ENCODE results near the gene USP47.

Gene USP47, protein sequence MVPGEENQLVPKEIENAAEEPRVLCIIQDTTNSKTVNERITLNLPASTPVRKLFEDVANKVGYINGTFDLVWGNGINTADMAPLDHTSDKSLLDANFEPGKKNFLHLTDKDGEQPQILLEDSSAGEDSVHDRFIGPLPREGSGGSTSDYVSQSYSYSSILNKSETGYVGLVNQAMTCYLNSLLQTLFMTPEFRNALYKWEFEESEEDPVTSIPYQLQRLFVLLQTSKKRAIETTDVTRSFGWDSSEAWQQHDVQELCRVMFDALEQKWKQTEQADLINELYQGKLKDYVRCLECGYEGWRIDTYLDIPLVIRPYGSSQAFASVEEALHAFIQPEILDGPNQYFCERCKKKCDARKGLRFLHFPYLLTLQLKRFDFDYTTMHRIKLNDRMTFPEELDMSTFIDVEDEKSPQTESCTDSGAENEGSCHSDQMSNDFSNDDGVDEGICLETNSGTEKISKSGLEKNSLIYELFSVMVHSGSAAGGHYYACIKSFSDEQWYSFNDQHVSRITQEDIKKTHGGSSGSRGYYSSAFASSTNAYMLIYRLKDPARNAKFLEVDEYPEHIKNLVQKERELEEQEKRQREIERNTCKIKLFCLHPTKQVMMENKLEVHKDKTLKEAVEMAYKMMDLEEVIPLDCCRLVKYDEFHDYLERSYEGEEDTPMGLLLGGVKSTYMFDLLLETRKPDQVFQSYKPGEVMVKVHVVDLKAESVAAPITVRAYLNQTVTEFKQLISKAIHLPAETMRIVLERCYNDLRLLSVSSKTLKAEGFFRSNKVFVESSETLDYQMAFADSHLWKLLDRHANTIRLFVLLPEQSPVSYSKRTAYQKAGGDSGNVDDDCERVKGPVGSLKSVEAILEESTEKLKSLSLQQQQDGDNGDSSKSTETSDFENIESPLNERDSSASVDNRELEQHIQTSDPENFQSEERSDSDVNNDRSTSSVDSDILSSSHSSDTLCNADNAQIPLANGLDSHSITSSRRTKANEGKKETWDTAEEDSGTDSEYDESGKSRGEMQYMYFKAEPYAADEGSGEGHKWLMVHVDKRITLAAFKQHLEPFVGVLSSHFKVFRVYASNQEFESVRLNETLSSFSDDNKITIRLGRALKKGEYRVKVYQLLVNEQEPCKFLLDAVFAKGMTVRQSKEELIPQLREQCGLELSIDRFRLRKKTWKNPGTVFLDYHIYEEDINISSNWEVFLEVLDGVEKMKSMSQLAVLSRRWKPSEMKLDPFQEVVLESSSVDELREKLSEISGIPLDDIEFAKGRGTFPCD (N-terminal part only)
- total RNA-seq, result 43.7 to 134 (median 80.9) reads per million in 17 experiments

DNA sequence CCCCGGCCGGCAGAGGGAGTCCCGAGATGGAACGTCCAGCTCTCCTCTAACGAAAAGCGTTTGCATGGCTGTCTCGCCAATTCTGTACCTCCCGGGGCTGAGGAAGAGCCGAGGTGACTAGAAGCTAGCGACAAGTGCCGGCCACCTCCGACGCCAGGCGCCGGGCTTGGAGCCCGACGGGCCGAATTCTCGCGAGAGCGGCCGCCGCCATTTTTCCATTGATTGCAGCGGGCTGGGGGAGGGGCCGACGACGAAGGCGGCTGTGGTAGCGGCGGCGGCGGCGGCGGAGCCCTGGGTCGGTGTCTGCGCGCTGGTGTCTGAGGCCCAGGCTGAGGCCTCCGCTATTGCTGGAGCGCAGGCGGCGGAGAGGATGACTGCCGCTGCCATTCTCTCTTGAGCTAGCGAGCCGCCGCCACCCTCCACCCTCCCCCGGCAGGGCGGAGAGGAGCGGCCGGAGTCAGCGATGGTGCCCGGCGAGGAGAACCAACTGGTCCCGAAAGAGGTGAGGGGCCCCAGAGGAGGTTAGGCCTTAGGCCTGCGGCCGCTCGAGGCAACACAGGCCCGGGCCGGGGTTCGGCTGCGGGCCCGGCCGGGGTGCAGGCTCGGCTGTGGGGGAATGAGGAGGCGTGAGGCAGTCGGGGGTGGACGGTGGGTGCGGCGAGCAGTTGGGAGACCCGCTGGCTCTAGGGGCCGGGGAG, at the start of gene USP47:
Gene USP47, plus strand, starts transcription at position 250 of the 698 bp plus-strand sequence. Its CDS starts 214 bp downstream, at position 464.
- peak; percentile 91 to 96 (median 94) for DNase-seq

DNA sequence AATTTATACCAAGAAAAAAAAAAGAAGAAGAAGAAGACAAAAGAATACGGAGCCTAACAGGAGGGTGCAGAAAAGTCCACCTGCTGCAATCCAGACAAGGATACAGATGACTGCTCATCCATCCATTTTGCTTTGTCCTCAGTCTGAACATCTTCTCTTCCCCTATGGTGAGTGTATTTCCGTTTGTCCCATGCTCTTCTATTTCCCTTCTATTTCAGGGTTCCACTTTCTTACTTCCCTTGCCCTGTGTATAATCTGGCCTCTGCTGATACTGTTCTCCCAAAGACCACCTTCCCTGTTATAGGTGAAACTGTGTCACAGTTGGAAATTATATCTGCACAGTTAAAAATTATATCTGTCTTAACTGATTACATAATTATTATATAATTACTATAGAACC, 48.7 kb upstream of the USP47 start:
- no peak for DNase-seq

DNA sequence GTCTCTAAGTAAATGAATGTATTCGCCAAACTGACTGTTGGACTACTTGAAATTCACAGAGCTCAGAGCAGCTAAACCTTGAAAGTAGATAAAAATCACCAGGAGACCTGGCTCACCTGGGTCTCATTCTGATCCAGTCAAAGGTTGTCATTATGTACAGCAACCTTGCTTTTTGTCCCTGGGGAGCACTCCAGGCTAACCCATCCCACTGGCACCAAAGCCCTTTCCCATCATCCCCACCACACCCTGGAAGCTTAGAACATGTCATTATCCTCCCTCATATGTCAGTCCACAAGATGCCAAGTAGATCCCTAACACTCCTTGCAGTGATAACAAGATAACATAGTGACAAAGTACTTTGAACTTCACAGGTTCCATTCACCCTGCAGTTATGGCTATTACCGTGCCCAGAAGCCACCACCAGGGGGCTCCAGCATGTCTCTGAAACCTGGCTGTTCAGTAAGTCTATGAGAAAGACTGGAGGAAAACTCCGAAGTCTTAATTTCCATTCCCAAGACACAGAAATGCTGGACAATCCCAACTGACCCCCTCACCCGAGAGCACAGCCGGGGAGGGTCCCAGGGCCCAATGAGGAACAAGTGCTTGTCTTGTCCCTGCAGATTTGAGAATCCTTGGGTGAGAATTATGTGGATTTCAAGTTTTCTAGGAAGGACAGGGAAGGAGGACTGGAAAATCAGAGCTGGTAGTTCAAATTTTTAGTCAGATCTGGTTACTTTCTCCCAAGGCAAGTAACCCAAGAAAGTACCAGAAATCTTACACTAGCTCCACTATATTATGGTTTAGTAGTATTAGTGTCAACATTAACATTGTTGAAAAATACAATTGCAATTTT, 43.0 kb upstream of the USP47 start:
- peak; percentile 78 to 92 (median 88) for DNase-seq

DNA sequence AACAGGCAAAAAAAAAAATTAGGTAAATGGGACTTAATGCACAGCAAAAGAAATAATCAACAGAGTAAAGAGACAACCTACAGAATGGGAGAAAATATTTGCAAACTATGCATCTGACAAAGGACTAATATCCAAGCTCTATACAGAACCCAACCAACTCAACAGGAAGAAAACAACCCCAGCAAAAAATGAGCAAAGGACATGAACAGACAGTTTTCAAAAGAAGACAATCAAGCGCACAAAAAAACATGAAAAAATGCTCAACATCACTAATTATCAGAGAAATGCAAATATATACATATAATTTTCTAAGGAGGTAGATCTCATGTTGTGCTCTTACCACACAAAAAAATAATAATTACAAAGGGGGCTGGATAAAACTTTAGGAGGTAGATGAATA, 36.5 kb upstream of the USP47 start:
- no peak for DNase-seq

DNA sequence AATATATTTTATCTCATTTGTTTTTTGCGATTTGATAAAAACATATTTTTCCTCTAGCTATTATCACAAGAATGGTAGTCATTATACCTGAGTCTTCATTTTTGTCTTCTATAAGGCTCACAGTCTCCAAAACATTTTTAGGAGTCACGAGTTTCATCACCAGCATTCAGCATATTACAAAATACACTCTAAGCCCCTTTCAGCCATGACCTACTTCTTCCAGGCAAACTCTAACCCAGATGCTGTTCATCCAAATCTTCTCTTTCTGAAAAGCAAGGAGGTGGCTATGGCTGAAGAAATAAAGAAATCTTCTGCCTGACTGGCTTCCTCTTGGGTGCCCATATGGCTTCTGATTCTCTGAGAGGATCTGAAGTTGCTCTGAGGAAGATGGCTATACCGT, 35.7 kb upstream of the USP47 start:
- no peak for DNase-seq

DNA sequence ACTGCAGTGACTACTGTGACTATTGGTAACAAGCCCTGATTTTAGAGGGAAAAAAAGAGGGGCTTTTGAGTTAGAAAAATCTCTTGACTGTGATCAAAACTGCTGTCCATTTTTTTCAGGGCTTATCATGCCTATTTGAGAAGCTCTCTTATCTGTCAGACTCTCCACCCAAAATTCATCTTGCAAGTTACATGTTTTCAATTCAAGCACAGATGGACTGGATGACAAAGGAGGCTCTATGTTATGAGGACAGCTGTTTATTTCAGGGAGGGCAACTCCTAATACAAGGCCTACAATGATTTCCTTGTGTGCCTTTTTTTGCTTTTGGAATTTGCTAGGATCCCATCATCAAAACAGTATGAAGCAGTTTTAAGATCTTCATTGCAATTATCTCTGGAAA, 35.2 kb upstream of the USP47 start:
- DNase-seq, result no peak

DNA sequence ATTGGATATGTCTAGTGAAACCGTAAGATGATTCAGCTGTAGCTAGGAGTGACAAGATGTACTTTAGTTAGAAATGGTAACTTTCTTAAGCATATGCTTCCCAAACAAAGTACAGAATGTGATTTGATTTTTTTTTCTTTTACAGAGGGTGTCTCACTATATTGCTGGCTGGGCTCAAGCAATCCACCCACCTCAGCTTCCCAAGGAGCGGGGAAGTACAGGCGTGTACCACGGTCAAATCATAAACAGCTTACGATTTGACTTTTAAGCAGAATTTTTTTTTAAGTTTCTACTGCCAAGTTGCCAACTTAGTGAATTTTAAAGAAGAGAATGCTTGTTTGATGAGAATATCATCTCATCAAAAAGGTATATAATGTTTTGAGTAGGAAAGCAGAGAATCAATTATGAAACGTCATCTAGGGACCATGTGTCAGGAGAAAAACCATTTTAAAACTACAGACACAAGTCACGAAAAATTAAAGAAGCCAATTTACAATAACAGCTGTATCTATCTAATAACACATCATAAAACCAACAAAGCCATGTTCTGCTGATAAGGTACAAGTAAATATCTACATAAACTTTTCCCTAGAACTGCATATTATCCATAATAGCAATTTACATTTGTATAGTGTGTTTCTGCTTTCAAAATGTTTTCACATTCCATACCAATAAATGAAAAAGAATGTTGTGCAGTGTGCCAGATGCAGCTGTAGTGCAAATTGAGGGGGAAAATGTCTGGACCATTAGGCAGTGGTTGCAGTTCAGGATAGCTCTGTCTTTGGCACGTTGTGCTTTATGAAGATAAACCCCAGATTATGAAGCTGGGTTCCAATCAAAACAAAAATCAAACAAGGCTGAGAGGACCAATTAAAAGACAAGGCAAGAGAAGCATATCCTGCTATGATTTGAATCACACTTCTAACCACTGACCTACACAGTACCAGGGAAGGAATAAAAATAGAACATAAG, 33.7 kb upstream of the USP47 start:
- DNase-seq, result no peak

DNA sequence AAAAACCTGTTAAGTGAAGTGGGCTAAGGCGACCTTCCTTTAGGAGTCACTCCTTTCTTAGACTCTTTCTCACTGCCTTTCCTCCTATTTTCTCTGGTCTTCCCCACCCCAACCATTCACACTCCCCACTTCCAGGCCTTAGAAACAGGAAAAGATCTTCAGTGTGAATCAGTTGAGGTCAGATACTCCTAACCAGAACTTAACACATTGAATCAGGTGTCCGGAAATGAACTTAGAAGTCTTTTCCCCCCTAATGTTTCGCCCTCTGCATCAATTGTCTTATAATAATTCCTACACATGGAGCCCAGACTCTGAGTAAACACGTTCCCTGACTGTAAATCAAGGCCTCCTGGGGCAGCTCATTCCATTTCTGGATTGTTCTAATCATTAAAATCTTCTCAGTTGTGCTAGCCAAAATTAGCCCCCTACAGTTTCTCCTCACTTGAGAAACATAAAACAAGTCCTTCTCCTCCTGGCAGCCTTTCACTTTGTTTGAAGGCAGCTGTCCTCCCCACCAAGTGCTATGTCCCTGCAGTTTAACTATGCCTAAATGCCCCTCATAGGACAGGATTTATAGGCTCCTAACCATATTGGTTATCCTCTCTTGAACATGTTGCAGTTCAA, 32.7 kb upstream of the USP47 start:
- DNase-seq, result no peak

DNA sequence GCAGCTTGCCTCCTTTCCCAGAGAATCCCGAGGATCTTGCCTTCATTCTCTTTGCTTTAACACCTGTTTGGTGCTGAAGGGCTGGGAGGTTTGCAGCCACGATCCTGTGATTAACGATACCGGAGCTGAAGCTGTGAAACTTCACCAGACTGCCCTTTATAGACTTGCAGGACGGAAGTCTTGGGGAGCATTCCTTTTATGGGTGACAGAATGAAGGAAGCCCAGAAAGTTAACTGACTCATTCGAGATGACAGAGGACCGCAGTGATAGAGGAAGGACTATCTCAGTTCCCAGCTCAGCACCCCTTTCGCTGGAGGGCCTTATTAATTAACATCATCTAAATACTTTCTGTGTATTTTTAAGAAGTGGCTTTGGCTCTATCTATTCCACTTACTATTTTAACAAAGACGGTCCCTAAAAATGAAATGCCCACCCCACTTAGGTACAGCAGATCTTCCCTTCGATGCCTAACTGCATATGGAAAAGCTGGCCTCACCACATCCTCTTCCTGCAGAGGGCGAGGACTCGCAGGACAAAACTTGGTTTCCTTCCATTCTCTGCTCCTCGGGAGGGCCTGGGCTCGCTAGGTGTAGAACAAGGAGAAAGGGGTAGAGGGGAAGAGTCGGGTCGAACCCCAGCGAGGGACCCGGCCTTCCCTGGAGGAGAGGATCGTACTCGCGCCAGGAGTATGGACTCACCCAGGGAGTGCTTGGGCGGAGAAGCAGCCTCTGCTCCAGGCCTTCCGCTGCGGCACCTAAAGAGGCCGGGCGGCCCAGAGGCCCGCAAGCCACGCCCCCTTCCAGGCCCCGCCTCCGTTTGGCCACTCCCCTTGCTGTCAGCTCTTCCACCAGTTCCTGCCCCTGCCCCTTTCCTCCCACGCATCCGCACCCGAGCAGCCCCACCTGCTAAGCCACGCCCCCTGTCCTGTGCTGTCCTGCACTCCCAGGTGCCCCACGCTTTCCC, 30.7 kb upstream of the USP47 start:
- DNase-seq, result no peak

DNA sequence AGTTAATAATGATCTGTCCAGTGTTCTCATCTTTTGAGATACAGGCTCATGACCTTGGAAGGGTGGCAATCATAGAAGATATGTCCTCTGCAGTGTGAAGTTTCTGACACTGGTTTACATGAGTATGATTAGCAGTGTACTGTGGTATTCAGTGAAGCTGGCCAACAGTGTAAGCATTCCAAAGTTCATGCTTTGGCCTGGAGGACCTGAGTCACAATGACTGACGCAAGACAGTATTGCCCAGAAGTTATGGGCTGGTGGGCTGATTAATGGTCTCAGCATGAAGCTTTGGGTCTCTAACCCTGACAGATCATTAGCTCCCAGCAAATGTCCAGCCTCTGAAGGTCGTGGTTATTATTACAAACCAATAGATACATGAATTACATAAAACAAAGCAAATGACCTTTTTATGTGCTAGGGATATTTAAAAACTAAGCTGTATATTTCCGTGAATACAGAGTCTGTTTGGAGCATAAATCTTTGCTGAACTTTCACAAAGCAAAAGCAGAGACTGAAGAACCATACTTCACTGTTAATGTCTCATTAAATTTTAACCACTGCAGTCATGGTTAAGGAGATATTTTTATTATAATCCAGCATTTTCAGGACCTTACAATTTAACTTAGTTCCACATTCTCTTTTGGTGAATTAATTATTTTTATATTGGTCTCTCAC, 28.3 kb upstream of the USP47 start:
- peak in 1 of 4 experiments; percentile 1 for DNase-seq

DNA sequence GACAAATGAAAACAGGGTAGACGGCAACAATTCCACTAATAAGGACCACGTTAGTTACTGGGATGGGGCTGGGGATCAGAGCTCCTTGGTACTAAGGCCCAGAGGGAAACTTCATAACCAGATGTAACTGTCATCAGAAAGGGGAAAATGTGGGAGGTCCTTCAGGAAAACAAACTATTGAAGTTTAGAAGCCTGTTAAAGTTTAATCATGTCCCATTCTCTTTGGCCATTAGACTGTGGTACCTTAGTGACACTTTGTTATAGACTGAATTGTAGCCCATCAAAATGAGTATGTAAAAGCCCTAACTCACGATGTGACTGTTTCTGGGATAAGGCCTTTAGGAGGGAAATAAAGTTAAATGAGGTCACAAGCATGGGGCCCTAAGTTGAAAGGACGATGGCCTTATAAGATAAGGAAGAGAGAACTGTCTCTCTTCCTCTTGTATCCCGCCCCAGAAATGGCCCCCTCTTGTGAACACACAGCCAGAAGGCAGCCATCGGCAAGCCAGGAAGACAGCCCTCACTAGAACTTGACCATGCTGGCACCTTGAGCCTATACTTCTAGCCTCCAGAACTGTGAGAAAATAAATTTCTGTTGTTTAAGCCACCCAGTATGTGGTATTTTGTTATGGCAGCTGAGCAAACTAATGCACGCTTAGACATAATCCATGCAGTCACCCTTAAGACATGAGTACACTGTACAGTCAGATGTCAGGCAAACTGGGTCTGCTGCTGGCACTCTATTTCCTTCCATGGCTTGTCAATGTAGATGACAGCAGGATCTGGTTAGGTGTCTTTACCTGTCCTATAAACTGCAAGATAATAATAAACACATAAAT, 26.9 kb upstream of the USP47 start:
- no peak for DNase-seq

DNA sequence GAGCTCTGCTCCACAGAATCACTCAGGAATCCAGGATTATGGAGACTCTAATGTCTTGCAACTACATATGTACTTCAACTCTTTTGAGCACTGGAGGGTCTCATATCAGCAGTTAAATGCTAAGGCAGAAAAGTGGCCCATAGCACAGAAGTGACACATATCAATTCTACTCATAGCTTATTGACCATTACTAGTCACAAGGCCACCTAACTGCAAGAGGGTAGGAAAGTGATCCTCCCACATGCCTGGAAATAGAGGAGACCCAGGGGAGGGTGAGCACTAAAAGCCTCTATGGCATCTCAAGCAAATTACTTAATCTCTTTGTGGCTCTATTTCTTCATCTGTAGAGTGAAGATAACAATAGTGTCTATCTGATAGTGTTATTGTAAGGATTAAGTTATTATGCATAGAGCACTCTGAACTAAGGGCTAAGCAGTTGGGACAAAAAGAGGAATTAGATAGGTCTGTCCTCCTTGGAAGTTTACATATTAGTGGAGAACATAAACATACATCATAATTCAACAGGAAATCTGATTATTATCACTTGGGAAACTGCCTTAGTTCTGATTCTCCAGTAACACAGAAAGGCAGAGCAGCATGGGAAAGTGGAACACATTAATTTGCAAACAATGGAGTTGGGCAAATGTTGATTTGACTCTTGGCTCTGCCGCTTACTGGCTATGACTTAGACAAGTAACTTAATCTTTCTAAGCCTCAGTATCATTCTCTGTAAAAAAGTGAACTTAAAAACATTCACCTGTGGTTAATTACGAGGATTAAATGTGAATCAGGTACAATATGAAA, 25.1 kb upstream of the USP47 start:
- no peak for DNase-seq

DNA sequence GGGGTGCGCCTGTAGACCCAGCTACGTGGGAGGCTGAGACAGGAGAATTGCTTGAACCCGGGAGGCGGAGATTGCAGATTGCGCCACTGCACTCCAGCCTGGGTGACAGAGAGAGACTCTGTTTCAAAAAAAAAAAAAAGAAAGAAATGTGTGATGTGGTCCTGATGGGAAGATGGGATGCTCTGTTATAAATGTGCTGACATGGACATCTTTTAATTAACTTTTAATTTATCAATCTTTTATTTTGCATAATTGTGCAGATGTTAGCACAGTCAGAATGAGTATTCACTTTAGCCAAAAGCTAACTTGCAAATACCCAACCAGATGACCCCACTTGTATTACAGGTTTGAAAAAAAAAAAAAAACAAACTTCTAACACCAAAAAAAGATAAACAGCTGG, 23.8 kb upstream of the USP47 start:
- DNase-seq, result no peak

DNA sequence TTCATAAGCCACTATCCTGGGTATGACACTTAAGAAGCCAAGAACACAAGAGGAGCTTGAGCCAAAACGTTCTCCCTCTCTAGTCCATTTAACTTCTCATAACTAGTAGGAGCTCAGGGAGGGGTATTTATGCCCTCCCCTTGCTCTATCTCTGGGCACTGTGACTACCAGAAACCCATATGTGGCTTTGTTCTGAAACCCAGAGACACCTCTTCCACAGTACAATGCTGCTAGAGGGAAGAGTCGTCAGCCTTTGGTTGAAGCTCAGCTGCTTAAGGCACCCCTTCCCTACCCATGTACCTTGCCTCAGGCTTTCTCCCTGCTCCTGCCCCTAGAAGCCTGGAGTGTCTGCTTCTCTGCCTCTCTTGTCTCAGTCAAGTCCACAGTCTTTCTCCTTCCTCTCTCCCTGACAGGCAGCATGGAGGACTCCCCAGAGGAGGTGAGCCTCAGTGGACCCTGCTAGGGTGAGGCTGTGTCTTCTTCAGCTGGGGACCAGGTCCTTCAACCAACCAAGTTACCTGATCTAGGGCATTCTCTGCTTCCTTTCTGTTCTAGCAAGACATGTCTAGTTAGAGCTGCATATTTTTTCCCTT, 23.1 kb upstream of the USP47 start:
- DNase-seq, result no peak

DNA sequence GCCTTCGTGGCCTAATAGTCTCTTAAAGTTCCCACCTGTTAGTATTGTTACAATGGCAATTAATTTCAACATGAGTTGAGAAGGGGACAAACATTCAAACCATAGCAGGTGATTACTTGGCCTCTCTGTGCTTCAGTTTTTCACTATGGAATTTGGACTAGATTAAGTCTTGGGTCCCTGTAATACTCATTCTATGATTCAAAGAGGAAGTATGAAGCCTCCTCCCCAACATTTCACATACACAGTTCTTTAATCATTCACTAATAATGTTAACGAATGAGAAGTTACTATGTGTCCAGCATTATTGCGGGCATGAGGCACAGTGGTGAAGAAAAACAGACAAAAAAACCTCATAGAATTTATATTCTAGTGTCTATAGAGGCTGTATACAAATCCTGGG, 19.9 kb upstream of the USP47 start:
- DNase-seq, result no peak
